ENCODE data around the gene NMNAT2.

Gene NMNAT2

DNA sequence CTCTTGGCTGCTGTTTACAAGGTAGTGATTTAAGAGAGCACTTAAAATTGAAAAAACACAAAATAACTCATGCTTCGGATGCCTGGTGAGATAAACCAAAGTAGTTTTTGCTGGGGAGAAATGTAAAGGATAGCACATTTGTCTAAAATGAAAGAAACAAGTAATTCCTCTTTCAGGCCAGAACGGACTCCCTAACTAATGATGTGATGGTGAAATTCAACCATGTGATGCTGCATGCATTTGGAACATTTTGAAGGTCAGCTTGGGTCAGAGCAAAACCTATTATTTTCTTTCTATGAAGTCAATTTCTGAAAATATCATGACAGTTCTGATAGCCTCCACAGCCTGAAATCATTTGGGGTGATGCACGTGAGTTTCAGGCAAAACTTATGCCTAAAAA, 27.6 kb downstream of the NMNAT2 start:
- no peak for TF ChIP-seq POLR2AphosphoS5 (IDR thresholded peaks at IDR 0.05; ENCODE audit: low read depth, low read length)
- no peak for TF ChIP-seq TAF1 (IDR thresholded peaks at IDR 0.05; ENCODE audit: borderline replicate concordance, insufficient read depth, low read length)

DNA sequence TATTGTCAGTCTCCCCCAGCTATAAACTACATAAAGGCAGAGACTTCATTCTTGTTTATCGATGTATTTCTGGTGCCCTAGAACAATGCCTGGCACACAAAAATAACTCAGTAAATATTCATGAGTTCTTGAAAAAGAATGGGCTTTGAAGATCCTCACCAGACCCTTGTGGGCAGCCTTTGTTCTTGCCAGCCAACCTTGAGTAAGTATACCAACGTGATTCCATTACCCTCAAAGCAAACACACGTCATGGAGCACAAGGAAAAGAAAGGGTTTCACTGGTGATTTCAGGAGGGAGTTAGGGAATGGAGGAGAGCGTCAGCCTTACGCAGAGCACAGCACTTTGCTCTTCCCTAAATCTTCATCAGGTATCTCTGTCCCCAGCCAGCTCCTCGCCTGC, 29.4 kb downstream of the NMNAT2 start:
- TF ChIP-seq SIN3A (IDR thresholded peaks at IDR 0.05; ENCODE audit: borderline replicate concordance, insufficient read depth, low read length) (no peak), REST (IDR thresholded peaks at IDR 0.05; ENCODE audit: insufficient read depth in 1 of 2, low read depth in 2 of 2, low read length in 2 of 2) (no peak), POLR2AphosphoS5 (IDR thresholded peaks at IDR 0.05; ENCODE audit: low read depth, low read length) (no peak), FOXP2 (optimal IDR thresholded peaks at IDR 0.05; ENCODE audit: borderline replicate concordance, extremely low read depth, extremely low read length, insufficient read depth) (no peak), TAF1 (IDR thresholded peaks at IDR 0.05; ENCODE audit: borderline replicate concordance, insufficient read depth, low read length) (no peak)

- TF ChIP-seq FOXP2 (optimal IDR thresholded peaks at IDR 0.05; ENCODE audit: borderline replicate concordance, extremely low read depth, extremely low read length, insufficient read depth) (no peak), POLR2AphosphoS5 (IDR thresholded peaks at IDR 0.05; ENCODE audit: low read depth, low read length) (no peak), SIN3A (IDR thresholded peaks at IDR 0.05; ENCODE audit: borderline replicate concordance, insufficient read depth, low read length) (no peak), REST (IDR thresholded peaks at IDR 0.05; ENCODE audit: insufficient read depth in 1 of 2, low read depth in 2 of 2, low read length in 2 of 2) (no peak), TAF1 (IDR thresholded peaks at IDR 0.05; ENCODE audit: borderline replicate concordance, insufficient read depth, low read length) (no peak)
These were observed 32.6 kb downstream of the NMNAT2 start for GRCh38 chr1:183385340-183386144.

- TF ChIP-seq FOXP2 (optimal IDR thresholded peaks at IDR 0.05; ENCODE audit: borderline replicate concordance, extremely low read depth, extremely low read length, insufficient read depth) (no peak), REST (IDR thresholded peaks at IDR 0.05; ENCODE audit: insufficient read depth in 1 of 2, low read depth in 2 of 2, low read length in 2 of 2) (no peak), POLR2AphosphoS5 (IDR thresholded peaks at IDR 0.05; ENCODE audit: low read depth, low read length) (no peak), SIN3A (IDR thresholded peaks at IDR 0.05; ENCODE audit: borderline replicate concordance, insufficient read depth, low read length) (no peak), TAF1 (IDR thresholded peaks at IDR 0.05; ENCODE audit: borderline replicate concordance, insufficient read depth, low read length) (no peak)
These were observed 38.2 kb downstream of the NMNAT2 start for GRCh38 chr1:183379951-183380350.

DNA sequence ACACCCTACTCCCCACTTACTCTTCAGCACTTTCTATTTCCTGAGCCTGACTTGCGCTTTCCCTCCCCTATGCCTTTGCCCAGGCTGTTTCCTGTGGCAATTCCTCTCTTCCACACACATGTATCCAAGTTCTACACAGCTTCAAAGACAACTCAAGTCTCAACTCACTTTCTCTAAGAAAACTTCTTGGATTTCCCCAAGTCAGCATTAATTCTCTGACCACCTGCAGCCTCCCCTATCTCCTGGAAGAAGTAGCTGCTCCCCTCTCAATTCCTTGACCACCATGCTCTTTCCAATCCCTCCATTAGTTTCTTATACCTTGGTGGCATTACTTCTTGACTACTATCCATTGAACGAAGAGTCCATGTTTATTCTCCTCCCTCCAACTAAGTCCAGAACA, 42.8 kb downstream of the NMNAT2 start:
- no peak for TF ChIP-seq SIN3A (IDR thresholded peaks at IDR 0.05; ENCODE audit: borderline replicate concordance, insufficient read depth, low read length)

GRCh38 chr1:183374825-183375224, 43.4 kb downstream of the NMNAT2 start:
- TF ChIP-seq REST (IDR thresholded peaks at IDR 0.05; ENCODE audit: insufficient read depth in 1 of 2, low read depth in 2 of 2, low read length in 2 of 2), result no peak
- TF ChIP-seq FOXP2 (optimal IDR thresholded peaks at IDR 0.05; ENCODE audit: borderline replicate concordance, extremely low read depth, extremely low read length, insufficient read depth), result no peak
- TF ChIP-seq TAF1 (IDR thresholded peaks at IDR 0.05; ENCODE audit: borderline replicate concordance, insufficient read depth, low read length), result no peak
- TF ChIP-seq POLR2AphosphoS5 (IDR thresholded peaks at IDR 0.05; ENCODE audit: low read depth, low read length), result no peak
- no peak for TF ChIP-seq SIN3A (IDR thresholded peaks at IDR 0.05; ENCODE audit: borderline replicate concordance, insufficient read depth, low read length)

Measured in PFSK-1 (cell line).